HG03520 (cell line): Measurements from ENCODE around the gene ASAP2.

Experiments
- ATAC-seq: cut with Tn5 transposase; IDR thresholded peaks from one replicate; pipeline ENCODE4 v1.9.1; 2021; ENCODE audit warnings: mild to moderate bottlenecking, moderate library complexity; ENCODE audit not compliant: unreplicated experiment

Gene ASAP2

GRCh38 chr2:9313443-9313842, 106.8 kb downstream of the ASAP2 start:
- no peak for ATAC-seq

DNA sequence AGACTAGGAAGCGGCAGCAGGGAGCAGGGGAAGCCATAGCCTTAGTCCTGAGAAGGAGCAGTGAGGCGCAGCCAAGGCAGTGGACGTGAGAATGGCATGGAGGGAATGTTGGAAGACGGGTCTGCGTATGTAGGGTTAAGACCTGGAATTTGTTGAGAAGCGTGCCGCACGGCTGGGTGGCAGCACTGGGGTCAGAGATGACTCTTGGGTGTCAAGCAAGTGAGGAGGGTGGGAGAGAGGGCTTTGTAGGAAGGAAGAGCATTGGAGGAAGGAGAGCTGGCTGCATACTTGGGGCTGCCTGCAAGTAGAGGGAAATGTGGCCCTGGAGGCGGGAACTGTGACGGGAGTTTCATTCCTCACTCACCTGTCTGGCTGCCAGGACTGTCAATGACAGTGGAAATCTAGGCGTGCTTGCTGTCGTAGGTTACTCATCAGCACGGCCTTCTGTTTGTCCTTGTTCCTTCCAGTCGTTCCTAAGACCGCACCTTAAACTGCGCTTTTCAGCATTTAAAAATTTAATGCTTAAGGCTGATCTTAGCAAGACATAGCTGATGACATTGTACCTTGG, 108.8 kb downstream of the ASAP2 start:
- ATAC-seq, result no peak

DNA sequence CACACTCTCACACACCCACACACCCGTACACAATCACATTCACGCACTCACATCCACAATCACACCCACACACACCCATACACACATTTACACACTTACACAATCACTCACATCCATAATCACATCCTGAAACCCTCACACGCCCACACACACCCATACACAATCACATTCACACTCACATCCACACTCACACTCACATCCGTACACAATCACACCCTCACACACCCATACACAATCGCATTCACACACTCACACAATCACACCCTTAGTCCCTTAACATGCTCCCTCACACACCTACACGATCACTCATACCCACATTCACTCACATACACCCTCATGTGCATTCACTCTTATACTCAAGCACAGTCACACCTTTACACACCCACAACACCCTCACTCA, 110.9 kb downstream of the ASAP2 start:
- ATAC-seq, result no peak

DNA sequence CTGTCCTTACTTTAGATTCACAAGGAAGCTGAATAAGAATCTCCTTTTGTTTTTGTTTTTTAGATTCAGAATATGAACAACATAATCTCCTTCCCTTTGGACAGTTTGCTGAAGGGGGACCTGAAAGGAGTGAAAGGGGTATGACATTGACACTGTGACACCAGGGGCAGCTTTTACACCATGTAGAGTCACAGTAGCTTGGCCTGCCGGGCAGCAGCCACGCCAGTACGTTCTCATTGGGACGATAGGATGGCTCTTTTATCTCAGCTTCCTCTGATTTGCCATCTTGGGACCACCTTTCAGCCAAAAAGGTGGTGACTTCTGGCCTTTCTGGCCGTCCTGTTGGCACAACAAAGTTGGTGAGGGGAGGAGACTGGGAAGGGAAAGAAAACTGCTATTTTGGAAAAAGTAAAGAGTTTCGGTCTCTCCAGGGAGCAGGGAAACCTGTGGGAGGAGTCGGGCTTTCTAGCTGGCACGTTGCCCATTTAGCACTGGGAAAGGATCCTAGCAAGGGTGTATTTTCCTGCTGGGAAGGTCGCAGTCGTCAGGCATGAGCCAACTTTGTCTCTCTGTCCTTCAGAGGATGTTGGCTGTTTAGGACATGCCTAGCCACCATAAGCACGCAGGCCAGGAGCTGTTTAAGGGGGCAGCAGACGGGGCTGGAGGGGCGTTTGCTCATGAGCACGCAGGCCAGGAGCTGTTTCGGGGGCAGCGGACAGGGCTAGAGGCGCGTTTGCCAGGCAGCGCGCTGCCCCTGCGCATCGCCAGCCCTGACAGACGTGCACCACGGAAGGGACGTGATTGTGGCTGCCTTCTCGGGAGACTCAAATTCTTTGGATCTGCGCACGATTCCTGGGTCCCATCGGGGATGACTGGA, 112.1 kb downstream of the ASAP2 start:
- ATAC-seq, result no peak

DNA sequence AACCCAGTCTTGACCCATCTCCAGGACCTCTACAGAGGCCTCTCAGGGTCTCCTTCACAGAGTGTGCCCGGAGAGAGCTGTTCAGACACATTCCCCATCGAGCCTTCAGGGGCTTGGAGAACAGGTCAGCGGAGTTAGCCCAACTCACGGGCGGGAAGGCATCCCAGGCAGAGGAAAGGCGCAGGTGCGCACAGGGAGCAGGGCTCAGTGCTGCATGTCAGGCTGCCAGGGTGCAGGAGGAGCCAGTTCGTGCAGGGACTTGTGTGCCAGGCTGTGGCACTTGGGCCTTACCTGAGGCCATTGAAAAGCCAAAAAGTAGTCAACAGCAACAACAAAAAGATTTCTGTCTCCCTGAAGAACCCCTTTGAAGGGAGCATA, 112.7 kb downstream of the ASAP2 start:
- no peak for ATAC-seq

- ATAC-seq, result no peak
Measured at GRCh38 chr2:9322576-9322975, 116.0 kb downstream of the ASAP2 start.

- ATAC-seq, result no peak
Measured at GRCh38 chr2:9325428-9325827, 118.8 kb downstream of the ASAP2 start.

DNA sequence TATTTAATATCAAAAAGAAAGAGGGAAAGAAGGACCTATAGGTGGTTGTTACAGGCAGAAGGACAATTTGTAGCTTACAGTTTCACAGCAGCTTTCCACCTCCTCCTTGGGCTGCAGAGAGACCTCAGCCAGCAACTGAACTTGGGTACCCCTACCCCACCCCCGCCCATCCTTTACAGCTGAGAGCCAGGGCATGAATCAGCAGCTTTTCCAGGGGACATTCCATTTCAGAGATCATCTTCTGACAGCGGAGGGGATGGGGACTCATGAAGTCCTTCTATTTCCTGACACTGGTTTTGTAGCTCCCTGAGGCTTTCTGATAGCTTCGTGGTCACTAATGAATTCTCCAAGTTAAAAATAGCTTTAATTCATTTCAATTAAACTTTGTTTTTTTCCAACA, 120.4 kb downstream of the ASAP2 start:
- no peak for ATAC-seq

GRCh38 chr2:9327873-9328352, 121.3 kb downstream of the ASAP2 start:
- ATAC-seq, result no peak

- no peak for ATAC-seq
Measured at GRCh38 chr2:9328931-9329330, 122.3 kb downstream of the ASAP2 start.

DNA sequence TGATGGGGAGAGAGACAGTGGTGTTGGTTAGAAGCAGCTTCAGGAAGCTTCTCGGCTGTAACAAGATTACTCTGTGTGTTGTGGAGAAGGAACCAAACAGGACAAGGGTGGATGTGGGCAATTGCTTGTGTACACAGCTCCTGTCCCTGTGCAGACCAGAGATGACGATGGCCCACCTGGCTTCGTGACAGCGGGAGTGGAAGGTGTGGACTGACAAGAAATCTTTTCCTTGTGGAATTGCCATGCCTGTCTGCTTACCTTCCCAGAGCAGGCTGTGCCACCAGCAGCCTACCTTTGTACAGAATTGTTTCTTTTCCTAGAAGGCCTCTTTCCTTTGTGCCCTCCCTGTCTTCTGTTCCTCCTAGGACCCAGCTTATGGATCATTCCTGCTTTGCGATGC, 122.9 kb downstream of the ASAP2 start:
- ATAC-seq, result no peak

DNA sequence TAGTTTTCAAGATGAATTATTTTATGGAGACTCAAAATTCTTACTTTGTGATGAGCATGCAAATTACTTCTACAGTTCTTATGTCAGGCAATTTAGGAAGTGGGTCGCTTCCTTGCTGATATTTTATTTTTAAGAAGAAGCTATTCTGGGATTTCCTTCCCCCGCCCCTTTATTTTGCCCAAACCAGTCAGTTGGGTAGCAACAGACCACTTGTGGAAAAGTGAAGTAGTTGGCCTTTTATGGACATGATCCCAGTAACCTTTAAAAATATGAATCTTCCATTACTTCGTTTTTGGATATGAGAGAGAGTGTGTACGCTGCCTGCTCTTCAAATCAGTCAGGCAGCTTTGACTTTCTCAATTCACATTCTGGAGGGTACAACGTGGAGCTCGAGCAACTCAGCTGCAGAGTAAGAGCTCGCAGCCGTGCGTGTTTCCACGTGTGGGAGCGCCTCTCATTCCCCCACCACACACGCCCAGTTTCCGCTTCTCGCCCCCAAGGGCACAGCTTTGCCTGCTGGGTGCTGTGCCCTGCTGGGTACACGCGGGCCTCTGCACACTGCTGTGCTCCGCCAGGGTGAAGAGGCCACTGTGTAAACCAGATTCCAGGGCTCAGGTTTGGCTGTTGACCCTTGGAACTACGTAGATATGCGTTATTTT, 124.1 kb downstream of the ASAP2 start:
- no peak for ATAC-seq

DNA sequence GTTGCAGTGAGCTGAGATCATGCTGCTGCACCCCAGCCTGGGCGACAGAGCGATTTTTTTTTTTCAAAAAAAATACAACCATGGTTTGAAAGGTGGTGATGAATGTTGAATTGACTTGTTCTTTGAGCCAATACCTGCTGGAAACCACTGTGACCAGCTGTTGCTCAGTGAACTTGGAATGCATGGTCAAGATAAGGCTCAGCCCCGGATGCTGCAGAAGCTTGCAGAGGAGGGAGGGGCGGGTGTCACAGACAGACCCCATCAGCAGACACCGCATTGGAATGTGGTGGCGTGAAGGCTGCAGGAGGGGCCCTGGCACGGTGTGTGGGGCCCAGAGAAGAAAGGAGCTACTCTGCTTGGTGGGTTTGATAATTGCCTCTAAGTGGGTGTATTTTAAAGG, 125.1 kb downstream of the ASAP2 start:
- ATAC-seq, result no peak

GRCh38 chr2:9332136-9332852, 125.7 kb downstream of the ASAP2 start:
- no peak for ATAC-seq

DNA sequence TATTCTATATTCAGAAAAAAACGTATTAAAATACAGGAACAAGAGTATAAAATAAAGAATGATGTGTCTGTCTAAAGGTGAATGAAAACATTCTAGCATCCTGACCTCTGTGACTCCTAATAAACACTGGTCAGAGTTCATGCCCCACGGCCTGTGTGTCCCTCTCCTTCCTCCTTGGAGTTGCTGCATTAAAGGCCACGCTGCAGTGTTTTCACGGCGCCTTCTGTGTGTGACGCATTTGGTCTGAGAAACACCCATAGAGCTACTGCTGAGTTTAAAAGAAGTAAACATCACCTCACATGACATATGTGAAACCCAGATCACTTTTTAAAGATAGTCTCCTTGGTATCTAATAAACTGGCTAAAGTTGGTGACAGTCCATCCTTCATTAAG, 126.2 kb downstream of the ASAP2 start:
- no peak for ATAC-seq

GRCh38 chr2:9333591-9334171, 127.1 kb downstream of the ASAP2 start:
- ATAC-seq, result no peak

GRCh38 chr2:9334761-9335160, 128.1 kb downstream of the ASAP2 start:
- no peak for ATAC-seq

DNA sequence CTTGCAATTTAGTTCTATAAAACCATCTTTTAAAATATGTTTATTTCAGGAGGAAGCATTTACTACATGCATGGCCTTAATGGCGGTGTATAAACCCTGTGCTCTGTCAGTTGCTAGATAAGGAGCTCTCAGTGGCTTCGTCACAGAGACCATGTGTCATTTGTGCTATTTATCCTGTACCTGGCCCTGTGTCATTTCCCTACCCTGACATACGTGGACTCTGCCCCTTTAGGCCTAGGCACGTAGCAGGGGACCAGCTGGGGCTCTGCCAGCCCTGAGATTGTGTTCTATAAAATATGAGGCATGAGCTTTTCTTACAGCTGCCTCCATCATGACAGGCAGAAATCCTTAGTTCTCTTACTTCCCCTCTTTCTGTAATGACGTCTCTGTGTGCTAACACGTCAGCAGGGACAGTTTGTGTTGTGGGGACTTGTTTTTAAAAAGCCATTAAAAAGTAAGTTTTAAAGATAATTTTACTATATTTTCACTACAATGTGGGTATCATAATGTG, 128.8 kb downstream of the ASAP2 start:
- no peak for ATAC-seq

DNA sequence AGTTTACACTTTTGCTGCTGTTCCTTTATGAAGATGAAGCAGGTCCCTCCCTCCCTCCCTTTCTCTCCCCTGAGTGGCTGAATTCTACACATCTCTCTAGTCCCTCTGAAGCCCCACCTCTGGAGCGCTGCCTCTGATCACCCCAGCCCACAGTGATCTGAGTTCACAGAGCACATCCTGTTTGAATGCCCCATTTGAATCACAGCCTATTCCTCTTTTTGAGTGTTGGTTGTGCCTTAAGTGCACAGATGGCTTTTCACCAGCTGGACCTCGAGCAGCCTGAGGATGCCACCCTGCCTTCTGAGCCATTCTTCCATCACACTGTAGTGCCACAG, 129.6 kb downstream of the ASAP2 start:
- no peak for ATAC-seq

- ATAC-seq, result no peak
Measured at GRCh38 chr2:9336576-9337314, 130.1 kb downstream of the ASAP2 start.
